ENCODE data around the gene TGM4.
"Not testable (repeated sequence)": the region's sequence is repeated elsewhere in the genome, so short reads cannot be mapped to it uniquely, and the experiment has no call there.

Gene TGM4

DNA sequence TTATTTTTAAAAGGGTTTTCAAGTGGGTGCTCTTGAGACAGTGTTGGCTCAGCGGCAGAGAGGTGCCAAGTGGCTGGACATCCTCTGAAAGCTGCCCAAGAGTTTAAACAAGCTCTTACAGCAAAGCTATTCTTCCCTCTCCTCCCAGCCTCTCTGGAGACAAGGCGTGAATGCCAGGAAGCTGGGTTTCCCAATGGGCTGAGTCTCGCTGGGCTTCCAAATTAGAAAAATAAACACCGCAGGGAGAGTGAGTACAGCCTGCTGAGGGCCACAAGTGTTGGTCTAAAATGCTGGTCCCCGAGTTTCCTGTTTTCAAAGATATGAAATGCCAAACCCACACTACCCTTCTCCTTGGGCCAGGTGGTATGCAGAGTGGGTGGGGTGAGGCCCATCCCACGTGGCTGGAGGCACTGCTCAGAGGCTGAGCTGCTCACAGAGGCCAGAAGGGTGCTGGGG, 65.2 kb downstream of the TGM4 start:
- no peaks in the 10 kb centered on the region for H3K27me3 Mint-ChIP-seq
- peaks cover 6% of the 10 kb centered on the region for H3K4me1 Mint-ChIP-seq (ENCODE audit: low read depth)
- H3K9me3 Mint-ChIP-seq, result no peaks in the 10 kb centered on the region
- H3K36me3 Mint-ChIP-seq (ENCODE audit: low read depth), result peaks cover 90% of the 10 kb centered on the region
- DNase-seq, result no peak
- H3K4me3 Mint-ChIP-seq, result no peak overlapping the region
- H3K27ac Mint-ChIP-seq, result no peak overlapping the region

- no peak overlapping the region for H3K4me3 Mint-ChIP-seq
- no peaks in the 10 kb centered on the region for H3K9me3 Mint-ChIP-seq
- H3K27ac Mint-ChIP-seq, result no peak overlapping the region
- DNase-seq, result no peak
- H3K36me3 Mint-ChIP-seq (ENCODE audit: low read depth), result peaks cover 81% of the 10 kb centered on the region
- H3K27me3 Mint-ChIP-seq, result no peaks in the 10 kb centered on the region
- no peaks in the 10 kb centered on the region for H3K4me1 Mint-ChIP-seq (ENCODE audit: low read depth)
Measured at GRCh38 chr3:44942202-44942921, 68.0 kb downstream of the TGM4 start.

DNA sequence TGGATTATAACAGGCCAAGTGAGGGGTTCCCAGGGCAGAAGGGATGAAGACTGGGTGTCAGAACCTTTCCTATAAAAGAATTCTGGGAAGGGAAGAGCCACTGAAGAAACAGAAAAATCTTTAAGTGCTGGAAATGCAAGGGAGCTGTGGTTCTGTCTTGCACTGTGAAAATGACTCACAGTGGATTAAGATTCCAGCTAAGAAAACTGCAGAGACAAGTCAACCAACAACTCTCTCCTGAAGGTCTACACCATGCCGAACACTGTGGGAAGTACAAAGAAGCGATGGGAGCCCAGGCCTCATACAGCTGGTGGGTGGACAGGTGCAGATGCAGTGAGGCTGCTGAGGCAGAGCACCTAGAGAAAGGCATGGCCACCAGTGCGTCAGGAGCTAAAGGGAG, 73.8 kb downstream of the TGM4 start:
- Mint-ChIP-seq H3K27ac (no peak overlapping the region), H3K4me3 (no peak overlapping the region), H3K36me3 (ENCODE audit: low read depth) (peaks cover 37% of the 10 kb centered on the region), H3K4me1 (ENCODE audit: low read depth) (peaks cover 10% of the 10 kb centered on the region), H3K9me3 (no peaks in the 10 kb centered on the region), H3K27me3 (no peaks in the 10 kb centered on the region)
- no peak for DNase-seq

- Mint-ChIP-seq H3K36me3 (ENCODE audit: low read depth) (peaks cover 38% of the 10 kb centered on the region), H3K4me1 (ENCODE audit: low read depth) (peaks cover 11% of the 10 kb centered on the region)
- H3K9me3 Mint-ChIP-seq, H3K27me3 Mint-ChIP-seq, H3K27ac Mint-ChIP-seq, DNase-seq, H3K4me3 Mint-ChIP-seq: not testable (repeated sequence)
Measured at GRCh38 chr3:44949770-44950169, 75.4 kb downstream of the TGM4 start.

- DNase-seq, result no peak
- Mint-ChIP-seq H3K27me3 (no peaks in the 10 kb centered on the region), H3K36me3 (ENCODE audit: low read depth) (peaks cover 33% of the 10 kb centered on the region)
Measured at GRCh38 chr3:44950275-44950734, 75.9 kb downstream of the TGM4 start.

GRCh38 chr3:44952689-44953088, 78.3 kb downstream of the TGM4 start:
- H3K9me3 Mint-ChIP-seq, result no peaks in the 10 kb centered on the region
- no peaks in the 10 kb centered on the region for H3K27me3 Mint-ChIP-seq
- no peak for DNase-seq
- H3K4me3 Mint-ChIP-seq, result no peak overlapping the region
- H3K4me1 Mint-ChIP-seq (ENCODE audit: low read depth), result peaks cover 11% of the 10 kb centered on the region
- no peak overlapping the region for H3K27ac Mint-ChIP-seq
- H3K36me3 Mint-ChIP-seq (ENCODE audit: low read depth), result peaks cover 38% of the 10 kb centered on the region

More at GRCh38 chr3:44950275-44950734, 75.9 kb downstream of the TGM4 start:
- no peaks in the 10 kb centered on the region for H3K9me3 Mint-ChIP-seq
- peaks cover 11% of the 10 kb centered on the region for H3K4me1 Mint-ChIP-seq (ENCODE audit: low read depth)
- no peak overlapping the region for H3K27ac Mint-ChIP-seq
- no peak overlapping the region for H3K4me3 Mint-ChIP-seq

- Mint-ChIP-seq H3K27ac (no peak overlapping the region), H3K27me3 (no peaks in the 10 kb centered on the region), H3K36me3 (ENCODE audit: low read depth) (peaks cover 48% of the 10 kb centered on the region), H3K9me3 (no peaks in the 10 kb centered on the region), H3K4me3 (no peak overlapping the region), H3K4me1 (ENCODE audit: low read depth) (peaks cover 11% of the 10 kb centered on the region)
- no peak for DNase-seq
Measured at GRCh38 chr3:44954304-44954703, 79.9 kb downstream of the TGM4 start.

DNA sequence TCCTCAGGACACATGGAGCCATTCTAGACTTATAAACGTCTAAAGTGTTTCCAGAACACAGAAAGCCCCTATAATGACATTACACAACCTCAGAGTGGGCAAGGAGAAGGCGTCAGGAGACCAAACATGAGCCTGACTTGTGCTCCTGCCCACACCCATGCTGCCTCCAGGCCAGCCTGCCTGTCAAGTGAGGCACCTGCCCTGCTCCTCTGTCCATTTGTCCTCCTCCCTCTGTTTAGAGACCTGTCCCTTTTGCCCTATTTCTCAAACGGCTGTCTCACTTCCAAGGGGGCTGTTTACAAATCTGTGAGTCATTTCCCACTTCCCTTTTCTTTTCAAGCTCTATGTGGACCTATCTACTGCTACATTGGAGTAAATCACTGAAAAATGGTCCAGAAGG, 80.6 kb downstream of the TGM4 start:
- Mint-ChIP-seq H3K4me1 (ENCODE audit: low read depth) (peaks cover 11% of the 10 kb centered on the region), H3K27ac (no peak overlapping the region), H3K27me3 (no peaks in the 10 kb centered on the region), H3K36me3 (ENCODE audit: low read depth) (peaks cover 50% of the 10 kb centered on the region), H3K9me3 (no peaks in the 10 kb centered on the region), H3K4me3 (no peak overlapping the region)
- no peak for DNase-seq

- peaks cover 44% of the 10 kb centered on the region for H3K36me3 Mint-ChIP-seq (ENCODE audit: low read depth)
- no peak for DNase-seq
- H3K27me3 Mint-ChIP-seq, result no peaks in the 10 kb centered on the region
- no peaks in the 10 kb centered on the region for H3K9me3 Mint-ChIP-seq
- H3K4me1 Mint-ChIP-seq (ENCODE audit: low read depth), result peaks cover 13% of the 10 kb centered on the region
- no peak overlapping the region for H3K4me3 Mint-ChIP-seq
- no peak overlapping the region for H3K27ac Mint-ChIP-seq
Measured at GRCh38 chr3:44955917-44956316, 81.5 kb downstream of the TGM4 start.

- DNase-seq, result no peak
- Mint-ChIP-seq H3K4me1 (ENCODE audit: low read depth) (peaks cover 13% of the 10 kb centered on the region), H3K36me3 (ENCODE audit: low read depth) (peaks cover 41% of the 10 kb centered on the region), H3K9me3 (no peaks in the 10 kb centered on the region), H3K27me3 (no peaks in the 10 kb centered on the region), H3K27ac (no peak overlapping the region), H3K4me3 (no peak overlapping the region)
Measured at GRCh38 chr3:44957986-44958385, 83.6 kb downstream of the TGM4 start.

GRCh38 chr3:44958386-44958785, 84.0 kb downstream of the TGM4 start:
- no peak overlapping the region for H3K27ac Mint-ChIP-seq
- no peaks in the 10 kb centered on the region for H3K27me3 Mint-ChIP-seq
- no peaks in the 10 kb centered on the region for H3K9me3 Mint-ChIP-seq
- no peak for DNase-seq
- H3K4me1 Mint-ChIP-seq (ENCODE audit: low read depth), result peaks cover 17% of the 10 kb centered on the region
- H3K4me3 Mint-ChIP-seq, result no peak overlapping the region
- peaks cover 41% of the 10 kb centered on the region for H3K36me3 Mint-ChIP-seq (ENCODE audit: low read depth)

- Mint-ChIP-seq H3K27ac (peak overlapping the region; percentile 3), H3K27me3 (no peaks in the 10 kb centered on the region), H3K4me3 (no peak overlapping the region), H3K9me3 (no peaks in the 10 kb centered on the region), H3K4me1 (ENCODE audit: low read depth) (peaks cover 28% of the 10 kb centered on the region), H3K36me3 (ENCODE audit: low read depth) (peaks cover 31% of the 10 kb centered on the region)
- no peak for DNase-seq
Measured at GRCh38 chr3:44960387-44961026, 86.1 kb downstream of the TGM4 start.

DNA sequence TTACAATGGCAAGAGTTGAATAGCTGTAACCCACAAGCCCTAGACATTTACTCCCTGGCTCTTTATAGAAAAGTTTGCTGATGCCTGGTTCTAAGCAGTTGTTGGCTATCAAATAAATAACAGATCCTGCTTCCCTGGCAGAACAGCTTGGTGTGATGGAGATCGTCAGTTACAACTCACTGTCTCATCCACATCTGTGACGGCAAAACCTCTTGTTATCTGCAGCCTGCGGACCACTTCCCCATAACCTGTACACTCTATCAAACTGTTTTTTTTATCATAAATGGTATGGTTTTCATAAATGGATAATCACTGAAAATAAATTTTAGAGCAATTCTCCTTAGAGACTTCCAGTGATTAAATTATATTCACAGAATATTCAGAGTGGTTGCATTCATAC, 87.5 kb downstream of the TGM4 start:
- H3K27me3 Mint-ChIP-seq, result no peaks in the 10 kb centered on the region
- H3K4me3 Mint-ChIP-seq, result no peak overlapping the region
- H3K36me3 Mint-ChIP-seq (ENCODE audit: low read depth), result peaks cover 24% of the 10 kb centered on the region
- H3K4me1 Mint-ChIP-seq (ENCODE audit: low read depth), result peaks cover 39% of the 10 kb centered on the region
- H3K9me3 Mint-ChIP-seq, result no peaks in the 10 kb centered on the region
- DNase-seq, result no peak
- H3K27ac Mint-ChIP-seq, result no peak overlapping the region

GRCh38 chr3:44962621-44963393, 88.4 kb downstream of the TGM4 start:
- no peaks in the 10 kb centered on the region for H3K9me3 Mint-ChIP-seq
- H3K4me1 Mint-ChIP-seq (ENCODE audit: low read depth), result peaks cover 48% of the 10 kb centered on the region
- H3K4me3 Mint-ChIP-seq, result no peak overlapping the region
- DNase-seq, result no peak
- no peaks in the 10 kb centered on the region for H3K27me3 Mint-ChIP-seq
- peaks cover 17% of the 10 kb centered on the region for H3K36me3 Mint-ChIP-seq (ENCODE audit: low read depth)
- H3K27ac Mint-ChIP-seq, result no peak overlapping the region
